Measurements from ENCODE around the gene LIMS1.

Gene LIMS1

DNA sequence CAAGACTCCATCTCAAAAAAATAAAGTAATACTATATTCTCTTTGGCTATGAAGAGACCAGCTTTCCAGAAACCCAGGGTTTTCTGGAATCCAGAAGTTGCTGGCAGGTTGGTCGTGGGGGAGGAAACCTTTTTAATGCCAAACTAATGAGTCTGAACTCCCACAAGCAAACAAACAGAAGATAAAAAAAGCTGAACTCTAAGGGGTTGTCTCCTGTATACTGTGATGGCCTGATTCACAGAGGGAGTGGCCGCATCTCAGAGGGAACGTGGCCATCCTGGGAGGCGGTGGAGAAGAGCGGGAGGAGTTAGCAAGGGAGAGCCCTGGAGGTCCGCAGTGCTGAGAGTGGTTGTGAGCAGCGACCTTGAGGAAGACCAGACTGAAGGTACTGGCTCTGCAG lies 36.1 kb downstream of the LIMS1 start:
- Histone ChIP-seq H3K27me3 (ENCODE audit: insufficient read depth, low read length, poor library complexity) (no peaks in the 10 kb centered on the region), H4K5ac (ENCODE audit: low read length) (no peak overlapping the region), H3K36me3 (ENCODE audit: control insufficient read depth, insufficient read depth, low read length) (no peaks in the 10 kb centered on the region), H3K27ac (ENCODE audit: low read depth, low read length) (no peak overlapping the region), H2AK5ac (ENCODE audit: low read length) (no peak overlapping the region), H2BK120ac (ENCODE audit: low read depth, low read length) (no peak overlapping the region), H3K79me2 (ENCODE audit: control insufficient read depth, insufficient read depth, low read length) (peaks cover 15% of the 10 kb centered on the region), H4K8ac (ENCODE audit: low read depth, low read length) (no peak overlapping the region), H3K4me3 (ENCODE audit: low read length) (no peak overlapping the region), H3K4me2 (ENCODE audit: low read length) (no peak overlapping the region), H3K9ac (ENCODE audit: low read length) (no peak overlapping the region), H3K4ac (ENCODE audit: low read depth, low read length) (no peak overlapping the region), H2BK5ac (ENCODE audit: low read length) (no peak overlapping the region), H2BK15ac (replicated peaks; ENCODE audit: low read depth) (no peak overlapping the region), H3K4me1 (ENCODE audit: control insufficient read depth, low read depth, low read length) (no peaks in the 10 kb centered on the region), H3K18ac (ENCODE audit: low read length) (no peak overlapping the region), H3K23ac (ENCODE audit: low read length) (no peak overlapping the region), H3K56ac (ENCODE audit: low read length) (no peak overlapping the region), H3K79me1 (ENCODE audit: low read length) (peaks cover 12% of the 10 kb centered on the region)
- peak; percentile 57 for DNase-seq
- no CpG with 5 or more reads among the region's 7 CpGs for WGBS (ENCODE audit: extremely low coverage, insufficient coverage, low lambda C conversion rate)

- peaks cover 2% of the 10 kb centered on the region for H3K4me1 ChIP-seq (ENCODE audit: control insufficient read depth, low read depth, low read length)
- H2BK120ac ChIP-seq (ENCODE audit: low read depth, low read length), result no peak overlapping the region
- no peak overlapping the region for H3K23ac ChIP-seq (ENCODE audit: low read length)
- peaks cover 18% of the 10 kb centered on the region for H3K79me2 ChIP-seq (ENCODE audit: control insufficient read depth, insufficient read depth, low read length)
- no peak overlapping the region for H3K4me3 ChIP-seq (ENCODE audit: low read length)
- no peak overlapping the region for H3K4ac ChIP-seq (ENCODE audit: low read depth, low read length)
- no peaks in the 10 kb centered on the region for H3K27me3 ChIP-seq (ENCODE audit: insufficient read depth, low read length, poor library complexity)
- no peak overlapping the region for H3K9ac ChIP-seq (ENCODE audit: low read length)
- no peak overlapping the region for H2BK15ac ChIP-seq (replicated peaks; ENCODE audit: low read depth)
- no peak overlapping the region for H3K18ac ChIP-seq (ENCODE audit: low read length)
- no peak for DNase-seq
- H3K56ac ChIP-seq (ENCODE audit: low read length), result no peak overlapping the region
- H4K5ac ChIP-seq (ENCODE audit: low read length), result no peak overlapping the region
- no CpG with 5 or more reads among the region's 3 CpGs for WGBS (ENCODE audit: extremely low coverage, insufficient coverage, low lambda C conversion rate)
- H2BK5ac ChIP-seq (ENCODE audit: low read length), result no peak overlapping the region
- H3K36me3 ChIP-seq (ENCODE audit: control insufficient read depth, insufficient read depth, low read length), result no peaks in the 10 kb centered on the region
- H2AK5ac ChIP-seq (ENCODE audit: low read length), result no peak overlapping the region
- no peak overlapping the region for H3K27ac ChIP-seq (ENCODE audit: low read depth, low read length)
- no peak overlapping the region for H3K4me2 ChIP-seq (ENCODE audit: low read length)
- peaks cover 15% of the 10 kb centered on the region for H3K79me1 ChIP-seq (ENCODE audit: low read length)
- H4K8ac ChIP-seq (ENCODE audit: low read depth, low read length), result no peak overlapping the region
Observed at GRCh38 chr2:108571286-108571685, 37.0 kb downstream of the LIMS1 start.

DNA sequence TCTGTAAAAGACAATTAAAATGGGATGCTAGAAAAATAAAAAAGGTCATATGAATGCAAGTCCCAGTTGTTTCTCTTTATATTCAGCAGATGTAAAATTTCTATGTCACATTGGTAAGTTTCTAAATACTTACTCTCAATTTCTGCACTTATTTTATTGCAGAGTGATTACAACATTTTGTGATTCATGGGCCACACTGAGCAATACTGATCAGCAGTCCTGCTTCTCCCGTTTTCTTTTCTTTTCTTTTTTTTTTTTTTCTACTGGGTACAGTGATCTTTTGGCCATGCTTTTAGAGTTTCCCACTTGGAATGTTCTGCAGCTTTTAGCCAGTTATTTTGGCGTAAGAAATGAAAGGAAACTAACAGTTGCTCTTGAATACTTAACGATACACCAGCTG lies 38.8 kb downstream of the LIMS1 start:
- Histone ChIP-seq H3K18ac (ENCODE audit: low read length) (no peak overlapping the region), H3K79me1 (ENCODE audit: low read length) (peaks cover 18% of the 10 kb centered on the region), H2BK5ac (ENCODE audit: low read length) (no peak overlapping the region), H3K4me1 (ENCODE audit: control insufficient read depth, low read depth, low read length) (peaks cover 2% of the 10 kb centered on the region), H3K9ac (ENCODE audit: low read length) (no peak overlapping the region), H3K4ac (ENCODE audit: low read depth, low read length) (no peak overlapping the region), H3K4me3 (ENCODE audit: low read length) (no peak overlapping the region), H3K36me3 (ENCODE audit: control insufficient read depth, insufficient read depth, low read length) (no peaks in the 10 kb centered on the region), H4K8ac (ENCODE audit: low read depth, low read length) (no peak overlapping the region), H3K27ac (ENCODE audit: low read depth, low read length) (no peak overlapping the region), H3K79me2 (ENCODE audit: control insufficient read depth, insufficient read depth, low read length) (peaks cover 21% of the 10 kb centered on the region), H4K5ac (ENCODE audit: low read length) (no peak overlapping the region), H3K56ac (ENCODE audit: low read length) (no peak overlapping the region), H2AK5ac (ENCODE audit: low read length) (no peak overlapping the region), H3K4me2 (ENCODE audit: low read length) (no peak overlapping the region), H2BK120ac (ENCODE audit: low read depth, low read length) (no peak overlapping the region), H3K27me3 (ENCODE audit: insufficient read depth, low read length, poor library complexity) (no peaks in the 10 kb centered on the region), H3K23ac (ENCODE audit: low read length) (no peak overlapping the region), H2BK15ac (replicated peaks; ENCODE audit: low read depth) (no peak overlapping the region)
- DNase-seq, result no peak
- WGBS (ENCODE audit: extremely low coverage, insufficient coverage, low lambda C conversion rate), result no CpG with 5 or more reads among the region's 3 CpGs

- H2AK5ac ChIP-seq (ENCODE audit: low read length), result no peak overlapping the region
- peaks cover 2% of the 10 kb centered on the region for H3K4me1 ChIP-seq (ENCODE audit: control insufficient read depth, low read depth, low read length)
- no peak overlapping the region for H2BK5ac ChIP-seq (ENCODE audit: low read length)
- peaks cover 18% of the 10 kb centered on the region for H3K79me1 ChIP-seq (ENCODE audit: low read length)
- no peak overlapping the region for H3K18ac ChIP-seq (ENCODE audit: low read length)
- no peak overlapping the region for H2BK15ac ChIP-seq (replicated peaks; ENCODE audit: low read depth)
- H3K4me3 ChIP-seq (ENCODE audit: low read length), result no peak overlapping the region
- no peak for DNase-seq
- H3K4ac ChIP-seq (ENCODE audit: low read depth, low read length), result no peak overlapping the region
- no peak overlapping the region for H3K27ac ChIP-seq (ENCODE audit: low read depth, low read length)
- no peak overlapping the region for H4K5ac ChIP-seq (ENCODE audit: low read length)
- H3K9ac ChIP-seq (ENCODE audit: low read length), result no peak overlapping the region
- WGBS (ENCODE audit: extremely low coverage, insufficient coverage, low lambda C conversion rate), result no CpG with 5 or more reads among the region's 2 CpGs
- H4K8ac ChIP-seq (ENCODE audit: low read depth, low read length), result no peak overlapping the region
- no peak overlapping the region for H3K4me2 ChIP-seq (ENCODE audit: low read length)
- H3K36me3 ChIP-seq (ENCODE audit: control insufficient read depth, insufficient read depth, low read length), result no peaks in the 10 kb centered on the region
- no peaks in the 10 kb centered on the region for H3K27me3 ChIP-seq (ENCODE audit: insufficient read depth, low read length, poor library complexity)
- no peak overlapping the region for H3K56ac ChIP-seq (ENCODE audit: low read length)
- no peak overlapping the region for H2BK120ac ChIP-seq (ENCODE audit: low read depth, low read length)
- H3K23ac ChIP-seq (ENCODE audit: low read length), result no peak overlapping the region
- peaks cover 17% of the 10 kb centered on the region for H3K79me2 ChIP-seq (ENCODE audit: control insufficient read depth, insufficient read depth, low read length)
Observed at GRCh38 chr2:108574332-108574731, 40.1 kb downstream of the LIMS1 start.

GRCh38 chr2:108575132-108575966 lies 41.1 kb downstream of the LIMS1 start:
- Histone ChIP-seq H3K79me1 (ENCODE audit: low read length) (peaks cover 23% of the 10 kb centered on the region), H2BK15ac (replicated peaks; ENCODE audit: low read depth) (no peak overlapping the region), H3K79me2 (ENCODE audit: control insufficient read depth, insufficient read depth, low read length) (peaks cover 20% of the 10 kb centered on the region), H3K4ac (ENCODE audit: low read depth, low read length) (no peak overlapping the region), H3K4me2 (ENCODE audit: low read length) (no peak overlapping the region), H3K18ac (ENCODE audit: low read length) (no peak overlapping the region), H2BK5ac (ENCODE audit: low read length) (no peak overlapping the region), H3K27ac (ENCODE audit: low read depth, low read length) (peak overlapping the region; percentile 33), H4K5ac (ENCODE audit: low read length) (no peak overlapping the region), H2AK5ac (ENCODE audit: low read length) (no peak overlapping the region), H2BK120ac (ENCODE audit: low read depth, low read length) (no peak overlapping the region), H4K8ac (ENCODE audit: low read depth, low read length) (no peak overlapping the region), H3K4me3 (ENCODE audit: low read length) (no peak overlapping the region), H3K56ac (ENCODE audit: low read length) (no peak overlapping the region), H3K23ac (ENCODE audit: low read length) (no peak overlapping the region), H3K9ac (ENCODE audit: low read length) (no peak overlapping the region), H3K36me3 (ENCODE audit: control insufficient read depth, insufficient read depth, low read length) (no peaks in the 10 kb centered on the region), H3K27me3 (ENCODE audit: insufficient read depth, low read length, poor library complexity) (no peaks in the 10 kb centered on the region), H3K4me1 (ENCODE audit: control insufficient read depth, low read depth, low read length) (peaks cover 2% of the 10 kb centered on the region)
- no CpG with 5 or more reads among the region's 7 CpGs for WGBS (ENCODE audit: extremely low coverage, insufficient coverage, low lambda C conversion rate)
- DNase-seq, result peak; percentile 78

DNA sequence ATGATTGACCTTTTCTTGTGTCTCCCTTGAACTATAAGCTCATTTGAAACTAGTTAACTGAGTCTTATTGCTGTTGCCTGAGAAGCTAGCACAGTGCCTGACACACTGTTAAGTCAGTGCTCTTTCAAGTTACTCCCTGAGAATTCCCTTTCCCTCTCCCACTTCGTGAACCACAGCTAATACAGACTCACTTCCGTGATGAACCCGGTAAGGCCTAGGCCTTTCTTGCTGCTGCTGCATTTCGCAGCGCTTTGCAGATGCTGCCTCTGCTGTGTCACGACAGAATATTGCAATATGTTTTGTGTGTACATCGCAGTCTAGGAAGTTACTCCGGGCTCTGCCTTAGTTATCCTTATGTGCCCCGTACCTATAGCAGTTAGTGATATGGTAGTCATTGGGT lies 42.8 kb downstream of the LIMS1 start:
- Histone ChIP-seq H3K56ac (ENCODE audit: low read length) (no peak overlapping the region), H2AK5ac (ENCODE audit: low read length) (no peak overlapping the region), H3K27me3 (ENCODE audit: insufficient read depth, low read length, poor library complexity) (no peaks in the 10 kb centered on the region), H2BK5ac (ENCODE audit: low read length) (no peak overlapping the region), H2BK15ac (replicated peaks; ENCODE audit: low read depth) (no peak overlapping the region), H4K8ac (ENCODE audit: low read depth, low read length) (no peak overlapping the region), H2BK120ac (ENCODE audit: low read depth, low read length) (no peak overlapping the region), H3K79me2 (ENCODE audit: control insufficient read depth, insufficient read depth, low read length) (peaks cover 18% of the 10 kb centered on the region), H3K79me1 (ENCODE audit: low read length) (peaks cover 20% of the 10 kb centered on the region), H3K23ac (ENCODE audit: low read length) (no peak overlapping the region), H3K4me1 (ENCODE audit: control insufficient read depth, low read depth, low read length) (peaks cover 2% of the 10 kb centered on the region), H3K27ac (ENCODE audit: low read depth, low read length) (no peak overlapping the region), H4K5ac (ENCODE audit: low read length) (no peak overlapping the region), H3K4ac (ENCODE audit: low read depth, low read length) (no peak overlapping the region), H3K36me3 (ENCODE audit: control insufficient read depth, insufficient read depth, low read length) (no peaks in the 10 kb centered on the region), H3K4me2 (ENCODE audit: low read length) (no peak overlapping the region), H3K9ac (ENCODE audit: low read length) (no peak overlapping the region), H3K4me3 (ENCODE audit: low read length) (no peak overlapping the region), H3K18ac (ENCODE audit: low read length) (no peak overlapping the region)
- DNase-seq, result no peak
- no CpG with 5 or more reads among the region's 9 CpGs for WGBS (ENCODE audit: extremely low coverage, insufficient coverage, low lambda C conversion rate)
